PFSK-1 (cell line): ENCODE measurements around the gene MMP2.

Source experiments
- FOXP2 ChIP-seq: optimal IDR thresholded peaks from 2 replicates; pipeline ENCODE3; 2011; ENCODE audit warnings: borderline replicate concordance, control low read depth, inconsistent platforms; ENCODE audit not compliant: insufficient read depth; ENCODE audit errors: extremely low read length, extremely low read depth
- POLR2AphosphoS5 ChIP-seq: IDR thresholded peaks from 2 replicates; pipeline ENCODE4 v1.6.1; 2012; ENCODE audit warnings: low read depth, mild to moderate bottlenecking, control low read depth, low read length, moderate library complexity
- SIN3A ChIP-seq: IDR thresholded peaks from 2 replicates; pipeline ENCODE4 v1.6.1; 2012; ENCODE audit warnings: mild to moderate bottlenecking, low read length, moderate library complexity, borderline replicate concordance; ENCODE audit not compliant: insufficient read depth
- TAF1 ChIP-seq: IDR thresholded peaks from 2 replicates; pipeline ENCODE4 v1.6.1; 2012; ENCODE audit warnings: low read length, control low read depth, borderline replicate concordance; ENCODE audit not compliant: insufficient read depth
- TF ChIP-seq, protein P1 (sequence below), 2 experiments: IDR thresholded peaks; 2 replicates each; pipeline versions ENCODE4 v1.6.1 to v1.8.0; 2011 to 2012; ENCODE audit warnings: low read depth in 2 of 2, low read length in 2 of 2, control low read depth in 1 of 2, inconsistent platforms in 1 of 2, mild to moderate bottlenecking in 1 of 2, moderate library complexity in 1 of 2; ENCODE audit not compliant: insufficient read depth in 1 of 2

The MMP2 gene

DNA sequence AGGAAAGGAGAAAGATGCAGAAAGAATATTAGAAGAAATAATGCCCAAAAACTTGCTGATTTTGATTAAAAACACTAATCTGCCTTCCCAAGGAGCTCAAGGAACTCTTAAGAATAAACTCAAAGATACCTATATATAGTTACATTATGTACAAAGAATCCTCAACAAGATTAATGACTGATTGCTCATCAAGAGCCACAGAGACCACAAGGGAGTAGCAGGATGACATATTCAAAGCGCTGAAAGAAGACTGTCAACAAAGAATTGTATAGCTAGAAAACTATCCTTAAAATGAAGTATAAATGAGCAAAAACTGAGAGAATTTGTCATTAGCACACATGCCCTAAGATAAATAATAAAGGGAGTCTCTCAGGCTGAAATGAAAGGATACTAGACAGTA is 36.1 kb downstream of the MMP2 start:
- TF ChIP-seq SIN3A: no peak
- TF ChIP-seq, protein P1, sequence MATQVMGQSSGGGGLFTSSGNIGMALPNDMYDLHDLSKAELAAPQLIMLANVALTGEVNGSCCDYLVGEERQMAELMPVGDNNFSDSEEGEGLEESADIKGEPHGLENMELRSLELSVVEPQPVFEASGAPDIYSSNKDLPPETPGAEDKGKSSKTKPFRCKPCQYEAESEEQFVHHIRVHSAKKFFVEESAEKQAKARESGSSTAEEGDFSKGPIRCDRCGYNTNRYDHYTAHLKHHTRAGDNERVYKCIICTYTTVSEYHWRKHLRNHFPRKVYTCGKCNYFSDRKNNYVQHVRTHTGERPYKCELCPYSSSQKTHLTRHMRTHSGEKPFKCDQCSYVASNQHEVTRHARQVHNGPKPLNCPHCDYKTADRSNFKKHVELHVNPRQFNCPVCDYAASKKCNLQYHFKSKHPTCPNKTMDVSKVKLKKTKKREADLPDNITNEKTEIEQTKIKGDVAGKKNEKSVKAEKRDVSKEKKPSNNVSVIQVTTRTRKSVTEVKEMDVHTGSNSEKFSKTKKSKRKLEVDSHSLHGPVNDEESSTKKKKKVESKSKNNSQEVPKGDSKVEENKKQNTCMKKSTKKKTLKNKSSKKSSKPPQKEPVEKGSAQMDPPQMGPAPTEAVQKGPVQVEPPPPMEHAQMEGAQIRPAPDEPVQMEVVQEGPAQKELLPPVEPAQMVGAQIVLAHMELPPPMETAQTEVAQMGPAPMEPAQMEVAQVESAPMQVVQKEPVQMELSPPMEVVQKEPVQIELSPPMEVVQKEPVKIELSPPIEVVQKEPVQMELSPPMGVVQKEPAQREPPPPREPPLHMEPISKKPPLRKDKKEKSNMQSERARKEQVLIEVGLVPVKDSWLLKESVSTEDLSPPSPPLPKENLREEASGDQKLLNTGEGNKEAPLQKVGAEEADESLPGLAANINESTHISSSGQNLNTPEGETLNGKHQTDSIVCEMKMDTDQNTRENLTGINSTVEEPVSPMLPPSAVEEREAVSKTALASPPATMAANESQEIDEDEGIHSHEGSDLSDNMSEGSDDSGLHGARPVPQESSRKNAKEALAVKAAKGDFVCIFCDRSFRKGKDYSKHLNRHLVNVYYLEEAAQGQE (IDR thresholded peaks at IDR 0.05; ENCODE audit: insufficient read depth in 1 of 2, low read depth in 2 of 2, low read length in 2 of 2): no peak
- TF ChIP-seq POLR2AphosphoS5: no peak
- no peak for TF ChIP-seq FOXP2

- TF ChIP-seq SIN3A (no peak), FOXP2 (no peak), POLR2AphosphoS5 (no peak), TAF1 (no peak)
- TF ChIP-seq, protein P1 (IDR thresholded peaks at IDR 0.05; ENCODE audit: insufficient read depth in 1 of 2, low read depth in 2 of 2, low read length in 2 of 2): no peak
Observed at GRCh38 chr16:55521792-55522191, 42.8 kb downstream of the MMP2 start.

DNA sequence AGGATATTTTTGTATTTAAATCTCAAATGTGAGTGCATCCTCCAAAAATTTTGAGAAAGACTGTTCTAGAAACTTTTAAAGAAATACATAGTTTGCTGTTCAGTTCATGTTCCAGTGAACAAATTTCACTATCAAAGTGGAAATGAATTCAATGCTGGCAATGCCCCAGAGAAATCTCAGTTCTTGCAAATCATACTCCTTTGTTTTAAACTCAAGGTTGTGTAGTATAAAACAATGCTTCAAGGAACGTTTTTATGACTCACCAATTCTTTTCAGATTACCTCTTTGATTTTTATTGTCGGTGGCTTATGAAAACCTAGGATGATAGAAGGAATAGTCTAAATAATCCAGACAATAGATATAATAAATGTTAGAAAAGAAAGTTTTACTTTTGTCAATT is 47.4 kb downstream of the MMP2 start:
- TF ChIP-seq POLR2AphosphoS5 (no peak), FOXP2 (no peak), SIN3A (no peak), TAF1 (no peak)
- TF ChIP-seq, protein P1 (IDR thresholded peaks at IDR 0.05; ENCODE audit: insufficient read depth in 1 of 2, low read depth in 2 of 2, low read length in 2 of 2): no peak

- TF ChIP-seq, protein P1 (IDR thresholded peaks at IDR 0.05; ENCODE audit: insufficient read depth in 1 of 2, low read depth in 2 of 2, low read length in 2 of 2): no peak
- TF ChIP-seq POLR2AphosphoS5 (no peak), SIN3A (no peak), FOXP2 (no peak), TAF1 (no peak)
Observed at GRCh38 chr16:55527885-55528284, 48.9 kb downstream of the MMP2 start.

DNA sequence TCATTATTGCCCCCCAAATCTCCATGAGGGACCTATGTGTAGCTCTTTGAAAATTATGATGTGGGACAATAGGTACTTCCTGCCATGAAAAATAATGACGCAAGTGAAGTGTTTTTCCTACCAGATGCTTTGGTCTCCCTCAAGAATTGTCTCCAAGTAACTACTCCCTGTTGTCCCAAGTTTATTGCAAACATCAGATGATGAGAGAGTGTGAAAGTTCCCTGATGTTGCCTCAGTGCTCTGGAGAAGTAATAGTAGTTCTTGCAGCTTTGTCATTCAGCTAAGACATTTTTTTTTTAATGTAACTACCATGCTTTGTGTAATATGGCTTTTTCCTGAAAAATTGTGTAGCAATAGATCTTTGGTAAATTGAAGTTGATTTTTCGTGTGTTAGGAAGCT is 50.0 kb downstream of the MMP2 start:
- TF ChIP-seq, protein P1 (IDR thresholded peaks at IDR 0.05; ENCODE audit: insufficient read depth in 1 of 2, low read depth in 2 of 2, low read length in 2 of 2): no peak
- TF ChIP-seq FOXP2 (no peak), SIN3A (no peak)
